EH (cell line): ENCODE measurements around the gene ZSWIM7.

Experiments
- DNase-seq: peaks from one replicate; pipeline ENCODE4 v3.0.0-alpha.2; 2015; ENCODE audit warnings: low read depth

Gene ZSWIM7, protein sequence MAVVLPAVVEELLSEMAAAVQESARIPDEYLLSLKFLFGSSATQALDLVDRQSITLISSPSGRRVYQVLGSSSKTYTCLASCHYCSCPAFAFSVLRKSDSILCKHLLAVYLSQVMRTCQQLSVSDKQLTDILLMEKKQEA

GRCh38 chr17:15999141-15999973 lies at the start of gene ZSWIM7, which contains the start of gene TTC19:
Gene ZSWIM7, minus strand, starts transcription at chr17:15999704. Its CDS starts 110 bp downstream, at chr17:15999594.
Gene TTC19, plus strand, starts transcription at chr17:15999824. Its CDS starts 25 bp downstream, at chr17:15999849.
- peak; percentile 92 for DNase-seq

DNA sequence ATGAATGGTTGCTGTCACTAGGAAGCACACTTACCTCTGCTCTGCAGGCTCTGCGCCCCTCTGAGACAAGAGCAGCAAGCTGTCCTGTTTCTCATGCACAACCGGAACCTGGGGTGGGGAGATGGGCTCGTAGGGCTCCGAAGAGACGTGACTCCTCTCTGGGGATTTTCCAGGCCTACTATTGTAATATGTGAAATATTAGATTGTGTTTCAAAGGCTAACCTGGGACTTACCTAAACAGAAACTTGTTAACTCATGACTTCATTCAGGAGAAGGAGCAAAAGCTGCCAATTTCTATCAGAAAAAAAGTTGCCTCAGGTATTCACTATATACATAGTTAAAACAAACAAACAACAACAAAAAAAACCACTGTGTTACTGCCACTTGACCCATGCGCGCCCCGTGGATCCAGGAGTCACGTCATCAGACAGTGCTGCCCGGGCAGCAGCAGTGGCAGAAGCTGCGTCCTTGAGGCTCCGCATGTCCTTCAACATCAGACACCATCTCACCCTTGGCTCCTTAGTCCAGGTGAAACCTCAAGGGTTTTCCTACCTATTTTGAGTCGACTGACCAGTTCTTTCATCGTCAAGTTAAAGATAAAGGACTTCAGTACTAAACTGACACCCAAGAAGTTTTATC lies 49.4 kb upstream of the ZSWIM7 start:
- DNase-seq = no peak

GRCh38 chr17:16046966-16047365 lies 47.5 kb upstream of the ZSWIM7 start:
- DNase-seq = no peak

DNA sequence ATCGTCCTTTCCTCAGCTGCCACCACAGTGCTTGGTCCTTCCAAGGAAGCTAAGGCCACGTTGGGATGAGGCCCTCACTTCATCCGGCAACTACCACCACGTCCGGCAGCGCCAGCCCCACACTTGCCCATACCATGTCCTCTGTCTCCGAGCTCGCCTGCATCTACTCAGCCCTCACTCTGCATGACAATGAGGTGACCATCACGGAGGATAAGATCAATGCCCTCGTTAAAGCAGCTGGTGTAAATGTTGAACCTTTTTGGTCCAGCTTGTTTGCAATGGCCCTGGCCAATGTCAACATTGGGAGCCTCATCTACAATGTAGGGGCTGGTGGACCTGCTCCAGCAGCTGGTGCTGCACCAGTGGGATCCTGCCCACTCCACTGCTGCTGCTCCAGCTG lies 45.0 kb upstream of the ZSWIM7 start:
- no peak for DNase-seq

DNA sequence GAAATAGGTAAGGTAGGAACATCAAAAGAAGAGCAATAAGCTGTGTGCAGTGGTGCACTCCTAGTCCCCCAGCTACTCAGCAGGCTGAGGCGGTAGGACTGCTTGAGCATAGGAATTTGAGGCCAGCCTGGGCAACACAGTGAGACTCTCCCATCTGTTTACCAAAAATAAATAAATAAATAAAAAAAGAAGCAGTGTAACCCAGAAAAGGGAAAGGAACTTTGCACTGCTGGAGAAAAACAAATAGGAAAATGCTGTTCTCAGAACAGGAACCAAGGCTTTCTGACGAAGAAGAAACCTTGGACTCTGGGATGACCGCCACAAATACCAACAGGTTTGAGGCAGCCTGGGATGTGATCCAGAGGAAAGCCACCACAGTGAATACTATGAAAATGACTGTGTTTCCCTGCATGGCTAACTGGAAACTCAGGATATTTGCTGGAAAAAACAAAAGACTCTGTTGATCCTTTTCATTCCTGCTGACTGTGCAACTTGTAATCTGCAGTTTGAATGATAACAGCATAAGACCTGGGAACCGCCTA lies 41.3 kb upstream of the ZSWIM7 start:
- peak; percentile 84 for DNase-seq

DNA sequence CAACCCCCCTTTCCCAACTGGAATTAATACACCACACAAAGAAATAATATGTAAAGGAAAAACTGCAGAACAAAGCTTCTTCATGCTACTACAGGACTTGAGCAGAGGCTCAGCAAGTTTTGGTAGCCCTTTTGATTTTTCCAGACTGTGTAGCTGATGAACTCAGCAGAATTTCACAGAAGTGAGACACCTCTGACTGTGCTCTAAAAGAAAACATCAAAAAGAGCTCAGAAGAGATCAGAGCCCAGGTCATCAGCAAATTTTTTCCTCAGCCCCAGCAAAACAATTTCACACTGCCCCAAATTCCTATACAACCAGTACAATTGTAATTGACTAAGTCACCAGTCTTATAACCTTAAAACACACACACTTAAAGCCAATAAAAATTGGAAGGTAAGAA lies 38.1 kb upstream of the ZSWIM7 start:
- peak; percentile 23 for DNase-seq

DNA sequence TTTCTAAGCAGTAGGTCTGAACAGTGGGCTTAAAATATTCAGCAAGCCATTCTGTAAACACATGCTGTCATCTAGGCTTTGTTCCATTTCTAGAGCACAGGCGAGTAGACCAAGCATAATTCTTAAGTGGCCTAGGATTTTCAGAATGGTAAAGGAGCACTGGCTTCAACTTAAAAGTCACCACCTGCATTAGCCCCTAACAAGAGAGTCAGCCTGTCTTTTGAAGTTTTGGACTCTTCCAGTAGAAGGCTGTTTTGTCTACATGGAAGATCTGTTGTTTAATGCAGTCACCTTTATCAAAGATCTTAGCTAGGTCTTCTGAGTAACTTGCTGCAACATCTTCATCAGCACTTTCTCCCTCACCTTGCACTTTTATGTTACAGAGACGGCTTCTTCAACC lies 36.8 kb upstream of the ZSWIM7 start:
- DNase-seq = no peak

DNA sequence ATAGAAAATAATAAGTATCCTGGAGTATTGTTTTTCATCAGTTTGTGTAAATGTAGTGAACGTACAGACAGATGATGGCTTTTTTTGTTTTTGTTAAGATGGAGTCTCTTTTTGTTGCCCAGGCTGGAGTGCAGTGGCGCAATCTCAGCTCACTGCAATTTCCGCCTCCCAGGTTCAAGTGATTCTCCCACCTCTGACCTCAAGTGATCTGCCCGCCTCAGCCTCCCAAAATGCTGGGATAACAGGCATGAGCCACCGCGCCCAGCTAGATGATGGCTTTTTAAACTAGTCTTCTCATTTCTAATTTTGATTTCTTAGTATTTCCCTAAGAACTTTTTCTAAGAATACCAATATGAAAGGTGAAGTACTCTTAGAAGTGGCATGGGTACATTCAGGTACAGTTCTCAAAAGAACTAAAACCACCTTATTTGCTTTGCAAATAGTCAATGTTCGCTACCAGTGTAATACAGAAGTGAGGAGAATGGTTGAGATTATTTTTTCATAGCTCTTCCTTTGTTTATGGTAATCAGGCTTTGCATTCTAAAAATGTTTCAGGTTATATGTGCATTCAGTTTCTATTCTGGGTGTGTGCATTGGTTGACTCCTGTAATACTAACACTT lies 34.3 kb upstream of the ZSWIM7 start:
- DNase-seq = no peak

DNA sequence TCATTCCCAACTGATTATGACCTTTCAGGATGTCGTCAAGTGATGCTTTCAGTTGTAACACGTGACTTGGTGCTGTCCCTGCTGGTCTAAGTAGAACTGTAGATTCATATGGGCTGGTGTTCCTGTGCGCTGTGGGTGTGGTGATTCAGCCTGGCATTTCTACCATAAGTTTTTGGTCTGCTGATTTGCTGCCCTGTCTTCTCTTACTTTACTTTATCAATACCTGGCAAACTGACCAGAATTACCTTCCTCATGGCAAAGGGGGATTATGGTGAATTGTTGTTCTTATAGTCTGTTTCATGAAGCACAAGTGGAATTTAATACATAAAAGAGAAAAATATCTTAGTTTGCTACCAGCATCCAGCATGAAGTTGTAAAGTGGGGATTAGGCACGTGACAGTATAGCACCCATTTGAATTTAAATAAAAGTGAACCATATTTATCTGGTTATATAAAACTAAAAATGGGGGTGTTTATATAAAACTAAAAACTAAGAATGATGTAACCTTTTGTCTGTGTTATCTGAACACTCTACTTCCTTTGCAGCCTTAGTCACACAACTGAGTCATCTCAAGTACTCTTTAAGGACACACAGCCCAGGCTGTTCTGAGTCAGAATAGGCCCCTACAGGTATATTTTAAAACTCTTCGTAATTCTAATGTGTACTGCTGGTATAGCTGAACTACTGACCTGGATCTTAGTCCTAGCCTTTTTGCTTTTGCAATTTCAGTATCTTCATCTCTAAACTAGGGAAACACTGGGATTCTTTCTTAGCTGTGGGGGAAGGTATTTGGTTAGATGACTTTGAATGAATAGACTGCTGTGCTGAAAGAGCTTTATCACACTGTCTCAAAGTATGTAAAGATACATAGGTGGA lies 28.4 kb upstream of the ZSWIM7 start:
- DNase-seq = peak; percentile 94

DNA sequence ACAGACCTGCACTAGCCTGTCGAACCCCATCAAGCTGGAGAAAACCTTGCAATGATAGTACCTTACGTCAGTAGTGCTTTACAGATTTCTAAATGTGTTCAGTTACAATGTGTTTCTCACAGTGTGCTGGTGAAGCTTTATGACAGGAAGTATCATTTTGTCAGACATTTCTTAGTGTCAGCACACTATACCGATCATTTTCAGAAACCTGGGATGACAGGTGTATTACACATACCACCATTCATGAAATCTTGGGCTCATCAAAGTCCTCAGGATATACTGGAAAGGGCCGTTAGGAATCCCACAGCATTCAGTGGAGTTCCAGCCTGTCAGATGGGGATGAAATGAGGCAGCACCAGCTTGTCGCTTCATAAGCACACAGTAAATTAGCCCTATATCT lies 27.4 kb upstream of the ZSWIM7 start:
- no peak for DNase-seq

DNA sequence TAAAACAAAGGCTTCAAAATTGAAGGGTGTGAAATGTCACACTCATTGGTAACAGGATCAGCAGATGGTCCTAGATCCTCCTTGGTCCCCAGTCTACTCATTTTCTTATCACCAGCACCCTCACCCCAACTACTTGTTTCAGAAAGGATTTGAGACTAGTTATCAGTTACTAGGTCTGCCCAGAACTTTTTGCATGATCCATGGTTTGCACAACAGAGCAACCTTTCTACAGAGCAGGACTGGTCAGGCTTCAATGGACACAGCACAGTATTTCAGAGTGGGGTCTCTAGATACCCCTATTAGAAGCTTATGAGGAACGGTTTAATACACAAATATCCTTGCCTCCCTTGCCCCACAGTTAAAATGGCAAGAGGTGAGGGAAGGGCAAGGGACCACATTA lies 25.7 kb upstream of the ZSWIM7 start:
- no peak for DNase-seq

DNA sequence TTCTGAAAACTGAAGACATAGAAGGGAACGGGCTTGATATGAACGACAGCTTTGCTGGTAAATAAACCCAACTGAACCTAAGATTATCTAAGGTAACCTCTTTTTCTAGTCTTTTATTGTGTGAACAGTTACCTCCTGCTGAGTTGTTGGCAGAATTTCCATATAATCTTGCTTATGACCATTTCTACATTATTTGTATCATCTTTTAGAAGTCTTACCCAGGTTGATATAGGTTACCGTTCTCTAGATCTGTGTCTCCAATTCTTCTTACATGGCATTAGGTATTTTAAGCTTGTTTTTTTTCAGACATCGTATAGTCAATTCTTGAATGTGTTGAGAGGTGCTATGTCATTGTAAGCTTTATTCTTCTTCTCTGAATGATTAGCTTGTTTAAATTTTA lies 24.4 kb upstream of the ZSWIM7 start:
- no peak for DNase-seq

GRCh38 chr17:16019347-16019746 lies 19.8 kb upstream of the ZSWIM7 start:
- DNase-seq = no peak

GRCh38 chr17:16013943-16014407 lies 14.5 kb upstream of the ZSWIM7 start:
- DNase-seq = peak; percentile 81

DNA sequence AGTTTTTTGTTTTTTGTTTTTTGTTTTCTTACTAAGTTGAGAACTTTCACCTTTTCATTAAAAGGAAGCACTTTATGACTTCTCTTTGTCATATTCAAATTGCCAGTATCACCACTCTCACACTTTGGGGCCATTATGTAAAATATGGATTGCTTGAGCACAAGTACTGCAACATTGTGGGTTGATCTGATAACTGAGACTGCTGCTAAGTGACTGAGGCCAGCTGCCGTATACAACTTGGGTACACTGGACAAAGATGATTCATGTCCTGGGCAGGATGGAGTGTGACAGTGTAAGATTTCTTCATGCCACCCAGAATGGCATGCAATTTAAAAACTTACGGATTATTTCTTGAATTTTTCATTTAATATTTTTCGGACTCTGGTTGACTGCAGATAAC lies 7.9 kb upstream of the ZSWIM7 start:
- DNase-seq = no peak

DNA sequence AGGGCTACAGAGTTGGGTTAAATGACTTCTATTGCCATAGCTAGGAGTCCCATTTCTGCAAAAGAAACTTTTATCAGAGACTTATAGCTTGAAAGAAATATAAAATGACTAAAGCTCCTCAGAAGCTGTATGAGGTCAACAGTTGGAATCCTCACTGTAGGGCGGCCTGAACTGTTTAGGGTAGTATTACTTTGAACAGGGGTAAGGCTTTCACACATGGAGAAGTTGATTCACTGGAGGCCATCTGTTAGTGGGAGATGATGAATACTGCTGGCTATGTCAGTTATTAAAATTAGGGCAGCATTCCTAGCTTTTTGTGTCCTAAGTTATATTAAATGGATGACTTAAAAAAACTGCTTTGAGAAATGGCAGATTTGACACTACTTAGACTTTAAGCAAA lies 6.1 kb upstream of the ZSWIM7 start:
- DNase-seq = no peak

GRCh38 chr17:16003841-16004240 lies 4.3 kb upstream of the ZSWIM7 start:
- DNase-seq = no peak

GRCh38 chr17:16002708-16003260 lies 3.3 kb upstream of the ZSWIM7 start:
- DNase-seq = no peak

DNA sequence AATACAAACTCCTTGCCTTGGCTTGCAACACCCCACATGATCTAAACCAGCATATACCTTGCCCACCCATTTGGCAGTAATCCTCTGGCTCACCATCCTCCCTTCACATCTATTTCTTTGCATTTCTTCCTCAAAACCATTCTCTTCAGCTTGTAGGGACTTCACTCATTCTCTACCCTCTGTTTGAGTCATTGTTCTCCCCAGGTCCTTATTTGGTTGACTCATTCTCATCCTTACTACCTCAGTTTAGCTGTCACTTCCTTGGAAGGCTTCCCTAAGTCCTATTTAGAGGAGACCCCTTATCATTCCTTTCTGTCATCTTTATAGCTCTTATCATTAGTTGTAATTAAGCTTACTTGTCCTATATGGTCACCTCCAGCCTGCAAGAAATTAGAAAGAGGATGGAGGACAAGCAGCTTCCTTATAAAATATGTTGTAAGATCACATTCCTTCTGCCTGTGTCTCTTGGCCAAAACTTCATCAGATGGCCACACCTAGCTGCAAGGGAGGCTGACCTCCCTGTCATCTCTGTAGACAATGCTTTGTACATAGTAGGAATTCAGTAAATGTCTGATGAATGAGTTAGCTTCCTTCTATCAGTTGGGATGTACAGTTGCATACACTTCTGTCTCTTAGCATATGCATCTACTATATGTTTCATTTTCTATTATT lies 1.9 kb upstream of the ZSWIM7 start:
- DNase-seq = peak; percentile 36
